IMR-90 (cell line): ENCODE results near the gene PSKH1.

ENCODE experiments used
- POLR2A ChIP-seq: IDR thresholded peaks from 2 replicates; pipeline ENCODE4 v1.6.1; 2012; ENCODE audit warnings: mild to moderate bottlenecking, low read depth, low read length
- RAD21 ChIP-seq: IDR thresholded peaks from 2 replicates; pipeline ENCODE4 v1.6.1; 2012; ENCODE audit warnings: low read length, improper control_type of control experiment
- SMC3 ChIP-seq: fragments of 150-350 bp; IDR thresholded peaks from 2 replicates; pipeline ENCODE4 v1.6.1; 2016; ENCODE audit warnings: low read depth, mild to moderate bottlenecking, antibody characterized with exemption, low read length, moderate library complexity
- USF2 ChIP-seq: fragments of 150-350 bp; IDR thresholded peaks from 2 replicates; pipeline ENCODE4 v1.6.1; 2017; ENCODE audit warnings: mild to moderate bottlenecking, antibody characterized with exemption, low read length, low read depth
- TF ChIP-seq, protein P1 (sequence below): conservative IDR thresholded peaks from 2 replicates; pipeline ENCODE4 v1.5.1; 2012; ENCODE audit warnings: mild to moderate bottlenecking, low read depth, low read length, improper control_type of control experiment

DNA sequence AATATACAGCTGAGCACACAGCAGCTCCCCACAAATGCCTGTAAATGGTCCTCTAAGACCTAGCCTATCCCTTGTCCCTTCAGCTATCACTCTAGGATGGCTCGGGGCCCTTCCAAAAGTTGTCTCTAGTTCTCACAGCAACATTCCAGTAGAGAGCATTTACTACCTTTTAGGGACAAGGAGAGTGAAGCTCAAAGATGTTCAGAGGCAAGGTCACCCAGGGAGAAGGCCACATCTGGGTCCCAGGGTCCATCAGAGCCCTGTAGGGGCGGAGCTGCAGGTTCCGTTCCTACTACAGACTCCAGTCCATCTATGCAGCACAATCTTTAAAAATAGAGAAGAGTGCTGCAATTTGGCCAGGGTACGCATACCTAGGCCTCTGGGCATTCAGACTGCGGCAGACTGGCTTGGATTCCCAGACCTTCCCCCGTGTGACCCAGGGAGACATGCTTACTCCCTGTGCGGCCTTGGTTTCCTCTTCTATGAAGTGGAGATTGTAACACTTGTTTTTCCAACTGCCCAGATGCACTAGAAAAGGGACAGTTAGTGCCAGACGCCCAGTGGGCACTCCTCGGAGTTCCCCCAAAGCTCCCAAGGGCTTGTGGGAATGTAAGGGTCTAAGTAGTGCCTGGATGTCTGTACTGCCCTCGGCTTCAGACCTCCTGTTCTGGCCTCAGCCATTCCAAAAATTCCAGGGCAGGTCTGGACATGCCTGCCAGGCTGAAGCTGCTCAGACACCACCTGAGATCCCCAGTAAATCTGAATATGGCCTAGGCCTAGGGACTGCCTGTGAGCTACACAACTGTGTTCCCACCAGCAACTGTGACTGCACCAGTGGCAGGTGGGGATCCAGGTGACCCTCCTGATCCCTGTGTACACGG lies 72.9 kb downstream of the PSKH1 start:
- TF ChIP-seq, protein P1, sequence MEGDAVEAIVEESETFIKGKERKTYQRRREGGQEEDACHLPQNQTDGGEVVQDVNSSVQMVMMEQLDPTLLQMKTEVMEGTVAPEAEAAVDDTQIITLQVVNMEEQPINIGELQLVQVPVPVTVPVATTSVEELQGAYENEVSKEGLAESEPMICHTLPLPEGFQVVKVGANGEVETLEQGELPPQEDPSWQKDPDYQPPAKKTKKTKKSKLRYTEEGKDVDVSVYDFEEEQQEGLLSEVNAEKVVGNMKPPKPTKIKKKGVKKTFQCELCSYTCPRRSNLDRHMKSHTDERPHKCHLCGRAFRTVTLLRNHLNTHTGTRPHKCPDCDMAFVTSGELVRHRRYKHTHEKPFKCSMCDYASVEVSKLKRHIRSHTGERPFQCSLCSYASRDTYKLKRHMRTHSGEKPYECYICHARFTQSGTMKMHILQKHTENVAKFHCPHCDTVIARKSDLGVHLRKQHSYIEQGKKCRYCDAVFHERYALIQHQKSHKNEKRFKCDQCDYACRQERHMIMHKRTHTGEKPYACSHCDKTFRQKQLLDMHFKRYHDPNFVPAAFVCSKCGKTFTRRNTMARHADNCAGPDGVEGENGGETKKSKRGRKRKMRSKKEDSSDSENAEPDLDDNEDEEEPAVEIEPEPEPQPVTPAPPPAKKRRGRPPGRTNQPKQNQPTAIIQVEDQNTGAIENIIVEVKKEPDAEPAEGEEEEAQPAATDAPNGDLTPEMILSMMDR, result no peak
- no peak for TF ChIP-seq POLR2A
- no peak for TF ChIP-seq USF2
- TF ChIP-seq RAD21, result no peak
- no peak for TF ChIP-seq SMC3
